ENCODE measurements around the gene COL23A1. TPM values are rescaled to one million over a fixed set of nuclear protein-coding genes. Genes with fewer than 3 reads are reported as not detected.

Gene COL23A1
- total and polyA plus RNA-seq, 2 of the 13 experiments (the other 11 are each of a cell fraction or from before 2014, with no cell fraction given), result not detected

GRCh38 chr5:178246624-178247279, 343.4 kb downstream of the COL23A1 start (continued):
- TF ChIP-seq SIN3A (IDR thresholded peaks at IDR 0.05; ENCODE audit: borderline replicate concordance, low read depth, low read length), result no peak
- TF ChIP-seq RCOR2 (CRISPR knock-in tag; IDR thresholded peaks at IDR 0.05), result no peak
- TF ChIP-seq, protein P1, sequence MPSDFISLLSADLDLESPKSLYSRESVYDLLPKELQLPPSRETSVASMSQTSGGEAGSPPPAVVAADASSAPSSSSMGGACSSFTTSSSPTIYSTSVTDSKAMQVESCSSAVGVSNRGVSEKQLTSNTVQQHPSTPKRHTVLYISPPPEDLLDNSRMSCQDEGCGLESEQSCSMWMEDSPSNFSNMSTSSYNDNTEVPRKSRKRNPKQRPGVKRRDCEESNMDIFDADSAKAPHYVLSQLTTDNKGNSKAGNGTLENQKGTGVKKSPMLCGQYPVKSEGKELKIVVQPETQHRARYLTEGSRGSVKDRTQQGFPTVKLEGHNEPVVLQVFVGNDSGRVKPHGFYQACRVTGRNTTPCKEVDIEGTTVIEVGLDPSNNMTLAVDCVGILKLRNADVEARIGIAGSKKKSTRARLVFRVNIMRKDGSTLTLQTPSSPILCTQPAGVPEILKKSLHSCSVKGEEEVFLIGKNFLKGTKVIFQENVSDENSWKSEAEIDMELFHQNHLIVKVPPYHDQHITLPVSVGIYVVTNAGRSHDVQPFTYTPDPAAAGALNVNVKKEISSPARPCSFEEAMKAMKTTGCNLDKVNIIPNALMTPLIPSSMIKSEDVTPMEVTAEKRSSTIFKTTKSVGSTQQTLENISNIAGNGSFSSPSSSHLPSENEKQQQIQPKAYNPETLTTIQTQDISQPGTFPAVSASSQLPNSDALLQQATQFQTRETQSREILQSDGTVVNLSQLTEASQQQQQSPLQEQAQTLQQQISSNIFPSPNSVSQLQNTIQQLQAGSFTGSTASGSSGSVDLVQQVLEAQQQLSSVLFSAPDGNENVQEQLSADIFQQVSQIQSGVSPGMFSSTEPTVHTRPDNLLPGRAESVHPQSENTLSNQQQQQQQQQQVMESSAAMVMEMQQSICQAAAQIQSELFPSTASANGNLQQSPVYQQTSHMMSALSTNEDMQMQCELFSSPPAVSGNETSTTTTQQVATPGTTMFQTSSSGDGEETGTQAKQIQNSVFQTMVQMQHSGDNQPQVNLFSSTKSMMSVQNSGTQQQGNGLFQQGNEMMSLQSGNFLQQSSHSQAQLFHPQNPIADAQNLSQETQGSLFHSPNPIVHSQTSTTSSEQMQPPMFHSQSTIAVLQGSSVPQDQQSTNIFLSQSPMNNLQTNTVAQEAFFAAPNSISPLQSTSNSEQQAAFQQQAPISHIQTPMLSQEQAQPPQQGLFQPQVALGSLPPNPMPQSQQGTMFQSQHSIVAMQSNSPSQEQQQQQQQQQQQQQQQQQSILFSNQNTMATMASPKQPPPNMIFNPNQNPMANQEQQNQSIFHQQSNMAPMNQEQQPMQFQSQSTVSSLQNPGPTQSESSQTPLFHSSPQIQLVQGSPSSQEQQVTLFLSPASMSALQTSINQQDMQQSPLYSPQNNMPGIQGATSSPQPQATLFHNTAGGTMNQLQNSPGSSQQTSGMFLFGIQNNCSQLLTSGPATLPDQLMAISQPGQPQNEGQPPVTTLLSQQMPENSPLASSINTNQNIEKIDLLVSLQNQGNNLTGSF (CRISPR knock-in tag; IDR thresholded peaks at IDR 0.05), result no peak
- no peak for TF ChIP-seq LRRFIP1 (CRISPR knock-in tag; conservative IDR thresholded peaks at IDR 0.05)
- no peak for TF ChIP-seq PHF8 (CRISPR knock-in tag; IDR thresholded peaks at IDR 0.05)
- TF ChIP-seq, protein P2, sequence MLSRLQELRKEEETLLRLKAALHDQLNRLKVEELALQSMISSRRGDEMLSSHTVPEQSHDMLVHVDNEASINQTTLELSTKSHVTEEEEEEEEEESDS (CRISPR knock-in tag; IDR thresholded peaks at IDR 0.05; ENCODE audit: borderline replicate concordance), result no peak
- TF ChIP-seq RNF2 (conservative IDR thresholded peaks at IDR 0.05; ENCODE audit: low read depth), result no peak
